Thyroid gland (tissue), 4 donors: ENCODE results near the gene DDN. TPM values are rescaled to one million over a fixed set of nuclear protein-coding genes. Genes with fewer than 3 reads are reported as not detected.

Experiments
- DNase-seq, 2 donors: peaks; one replicate each; pipeline ENCODE4 v3.0.0-alpha.2; 2019
- H3K27ac ChIP-seq, 3 donors: fragments of 200-600 bp; sonication (generic); 1 replicate in 2 of 3; 2 replicates in 1 of 3; pipeline ENCODE4 v1.5.1; 2016 to 2019; ENCODE audit warnings: mild to moderate bottlenecking in 1 of 3, moderate library complexity in 1 of 3
- H3K27me3 ChIP-seq: fragments of 200-600 bp; sonication (generic); one replicate; pipeline ENCODE4 v1.5.1; 2019
- H3K36me3 ChIP-seq, 2 donors: fragments of 200-600 bp; sonication (generic); one replicate each; pipeline ENCODE4 v1.5.1; 2016 to 2019
- H3K4me1 ChIP-seq, 2 donors: fragments of 200-600 bp; sonication (generic); one replicate each; pipeline ENCODE4 v1.5.1; 2017 to 2019
- H3K4me3 ChIP-seq, 3 donors: fragments of 200-600 bp; sonication (generic); replicated peaks in 1 of 3; 1 replicate in 2 of 3; 2 replicates in 1 of 3; pipeline ENCODE4 v1.5.1; 2016; ENCODE audit warnings: mild to moderate bottlenecking in 1 of 3
- H3K9me3 ChIP-seq: fragments of 200-600 bp; sonication (generic); one replicate; pipeline ENCODE4 v1.5.1; 2017
- CTCF ChIP-seq, 6 experiments: fragments of 200-600 bp in 3 of 6; fragments of 450-650 bp in 3 of 6; sonication (generic) in 3 of 6; IDR thresholded peaks; one replicate each; pipeline ENCODE4 v1.5.1; 2016 to 2019; ENCODE audit warnings: antibody characterized with exemption in 6 of 6, mild to moderate bottlenecking in 2 of 6, inconsistent platforms in 1 of 6, moderate library complexity in 1 of 6
- POLR2A ChIP-seq, 2 donors: fragments of 450-650 bp; IDR thresholded peaks; one replicate each; pipeline ENCODE4 v1.6.1; 2017; ENCODE audit warnings: antibody characterized with exemption in 2 of 2, mild to moderate bottlenecking in 2 of 2, moderate library complexity in 1 of 2
- WGBS, 2 donors: methylation state at CpG; one replicate each; pipeline ENCODE4 v1.1.5; 2017; 5-methylcytosine and 5-hydroxymethylcytosine counted together
- intact Hi-C: fragments of 100-400 bp; cut with DNase I; formaldehyde crosslinking; loops from one replicate; pipeline ENCODE4 v1.15.1; 2023
- total RNA-seq, 4 donors: library from RNA; depleted of rRNA; stranded (reverse); fragments of >200 nt; gene quantifications; one replicate each; pipeline ENCODE4 v1.2.3, GENCODE V29; 2016

DDN gene
- total RNA-seq, 4 donors from 2014 or later = 0.11 to 0.13 TPM; not detected in 2

GRCh38 chr12:49031573-49032161, 32.5 kb upstream of the DDN start:
- Histone ChIP-seq H3K36me3 (peaks cover 53 to 64% of the 10 kb centered on the region in 2 donors), H3K4me3 (no peak overlapping the region), H3K9me3 (no peaks in the 10 kb centered on the region), H3K27ac (no peak overlapping the region), H3K4me1 (no peaks in the 10 kb centered on the region), H3K27me3 (no peaks in the 10 kb centered on the region)
- DNase-seq = no peak
- 86 to 90% methylated on average over 7 to 8 of the region's 8 CpGs for WGBS, 2 donors
- intact Hi-C loops = no loop called here
- no peak for TF ChIP-seq CTCF (IDR thresholded peaks at IDR 0.05)
- TF ChIP-seq POLR2A (IDR thresholded peaks at IDR 0.05) = no peak

GRCh38 chr12:49030714-49031572, 31.8 kb upstream of the DDN start:
- H3K9me3 ChIP-seq = no peaks in the 10 kb centered on the region
- peaks cover 61 to 71% of the 10 kb centered on the region in 2 donors for H3K36me3 ChIP-seq
- WGBS, 2 donors = 95 to 97% methylated on average over 18 to 19 of the region's 19 CpGs
- DNase-seq = no peak
- intact Hi-C loops = no loop called here
- TF ChIP-seq POLR2A (IDR thresholded peaks at IDR 0.05) = no peak
- no peak for TF ChIP-seq CTCF (IDR thresholded peaks at IDR 0.05)
- H3K27me3 ChIP-seq = no peaks in the 10 kb centered on the region
- H3K4me3 ChIP-seq = no peak overlapping the region
- no peak overlapping the region for H3K27ac ChIP-seq
- H3K4me1 ChIP-seq = no peaks in the 10 kb centered on the region

- DNase-seq = no peak
- Histone ChIP-seq H3K4me1 (no peaks in the 10 kb centered on the region), H3K27ac (no peak overlapping the region), H3K36me3 (peaks cover 62 to 78% of the 10 kb centered on the region in 2 donors), H3K27me3 (no peaks in the 10 kb centered on the region), H3K4me3 (no peak overlapping the region), H3K9me3 (no peaks in the 10 kb centered on the region)
- intact Hi-C loops = no loop called here
- TF ChIP-seq CTCF (IDR thresholded peaks at IDR 0.05) (no peak), POLR2A (IDR thresholded peaks at IDR 0.05) (no peak)
- 95 to 97% methylated on average over 7 of the region's 8 CpGs for WGBS, 2 donors
These were observed 30.9 kb upstream of the DDN start for GRCh38 chr12:49030119-49030518.

GRCh38 chr12:49028666-49029275, 29.6 kb upstream of the DDN start:
- Histone ChIP-seq H3K4me1 (no peaks in the 10 kb centered on the region), H3K27me3 (no peaks in the 10 kb centered on the region), H3K4me3 (no peak overlapping the region), H3K27ac (no peak overlapping the region), H3K9me3 (no peaks in the 10 kb centered on the region), H3K36me3 (peaks cover 64 to 77% of the 10 kb centered on the region in 2 donors)
- peak in 1 of 2 donors; percentile 39 for DNase-seq
- TF ChIP-seq CTCF (IDR thresholded peaks at IDR 0.05) = no peak
- no peak for TF ChIP-seq POLR2A (IDR thresholded peaks at IDR 0.05)
- intact Hi-C loops = no loop called here
- 71 to 74% methylated on average over 10 of the region's 10 CpGs for WGBS, 2 donors
